ENCODE results near the gene FADS6.

Gene FADS6

GRCh38 chr17:74937064-74938051 is 43.9 kb upstream of the FADS6 start:
- H3K27ac ChIP-seq: no peak overlapping the region
- H3K9me3 ChIP-seq: no peaks in the 10 kb centered on the region
- peaks cover 99% of the 10 kb centered on the region for H3K27me3 ChIP-seq
- H3K4me1 ChIP-seq (ENCODE audit: control insufficient read depth in 1 of 2, insufficient read depth in 1 of 2, low read depth in 1 of 2, low read length in 1 of 2): no peaks in the 10 kb centered on the region
- no peaks in the 10 kb centered on the region for H3K36me3 ChIP-seq
- TF ChIP-seq CTCF (IDR thresholded peaks at IDR 0.05): no peak
- no peak overlapping the region for H3K4me3 ChIP-seq (ENCODE audit: low read depth in 1 of 2, low read length in 1 of 2)

DNA sequence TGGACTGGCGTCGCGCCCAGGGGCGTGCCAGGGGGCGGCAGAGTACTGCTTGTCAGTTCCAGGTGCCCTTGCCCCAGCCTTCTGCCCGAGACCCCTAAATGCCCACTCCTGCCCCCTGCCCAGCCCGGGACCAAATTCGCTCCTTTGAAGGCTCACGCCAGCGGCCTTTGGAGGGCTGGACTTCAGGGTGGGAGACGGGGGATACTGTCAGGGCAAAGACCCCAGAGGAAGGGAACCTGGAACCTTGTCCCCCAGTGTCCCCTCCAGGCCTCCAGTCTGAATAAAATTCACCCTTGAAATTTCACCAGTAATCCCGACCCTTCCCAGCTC is 43.0 kb upstream of the FADS6 start:
- peaks cover 99% of the 10 kb centered on the region for H3K27me3 ChIP-seq
- no peak for TF ChIP-seq CTCF (IDR thresholded peaks at IDR 0.05)
- no peak overlapping the region for H3K27ac ChIP-seq
- H3K36me3 ChIP-seq: no peaks in the 10 kb centered on the region
- no peak overlapping the region for H3K4me3 ChIP-seq (ENCODE audit: low read depth in 1 of 2, low read length in 1 of 2)
- H3K9me3 ChIP-seq: no peaks in the 10 kb centered on the region
- H3K4me1 ChIP-seq (ENCODE audit: control insufficient read depth in 1 of 2, insufficient read depth in 1 of 2, low read depth in 1 of 2, low read length in 1 of 2): no peaks in the 10 kb centered on the region

DNA sequence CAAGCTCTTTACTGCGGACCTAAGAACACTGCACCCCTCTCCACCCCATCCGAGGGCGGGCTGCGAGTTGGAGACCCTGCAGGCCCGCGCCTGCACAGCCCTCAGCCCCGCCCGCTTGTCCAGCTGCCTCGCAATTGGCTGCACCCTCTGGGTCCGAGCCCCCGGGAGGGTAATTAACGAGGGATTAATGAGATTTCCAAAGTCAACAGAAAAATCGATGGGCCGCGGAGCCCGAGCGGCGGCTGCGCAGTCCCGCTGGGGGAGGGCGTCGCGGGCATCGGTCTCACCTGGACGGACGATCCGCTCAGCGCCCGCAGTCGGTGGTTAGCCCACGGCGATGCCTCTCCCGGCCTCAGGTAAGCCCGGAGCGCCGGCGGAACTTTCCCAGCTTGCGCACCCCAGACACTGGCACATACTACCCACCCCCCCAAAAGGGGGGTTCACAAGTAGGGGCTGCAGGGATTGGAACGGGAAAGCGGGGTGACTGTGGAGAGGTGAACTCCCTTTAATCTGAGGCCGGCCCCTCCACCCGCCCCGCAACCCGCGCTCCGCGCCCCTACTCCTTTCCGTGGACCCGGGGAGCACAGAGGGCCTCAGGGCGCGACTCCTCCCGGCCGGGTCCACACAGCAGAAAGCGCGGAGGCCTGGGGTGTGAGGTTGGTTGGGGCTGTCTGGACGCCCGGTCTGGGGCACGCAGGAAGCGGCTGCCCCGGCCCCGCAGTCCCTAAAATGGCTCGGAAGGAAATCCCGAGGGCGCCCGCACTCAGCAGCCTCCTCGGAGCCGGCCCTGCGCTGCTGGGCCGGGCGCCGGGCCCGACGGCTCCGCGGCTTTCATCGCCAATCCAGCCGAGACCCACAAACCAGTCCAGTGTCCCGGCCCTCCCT is 42.4 kb upstream of the FADS6 start, which contains the start of gene OTOP3:
Gene OTOP3 (plus strand): TSS at position 314 of the 885 bp plus-strand sequence. CDS start 24 bp downstream, at position 338.
- Histone ChIP-seq H3K36me3 (no peaks in the 10 kb centered on the region), H3K27me3 (peaks cover 99% of the 10 kb centered on the region), H3K9me3 (no peaks in the 10 kb centered on the region), H3K27ac (no peak within 1 kb of the TSS), H3K4me1 (ENCODE audit: control insufficient read depth in 1 of 2, insufficient read depth in 1 of 2, low read depth in 1 of 2, low read length in 1 of 2) (no peaks in the 10 kb centered on the region), H3K4me3 (ENCODE audit: low read depth in 1 of 2, low read length in 1 of 2) (no peak within 1 kb of the TSS)
- TF ChIP-seq CTCF (IDR thresholded peaks at IDR 0.05): no peak

DNA sequence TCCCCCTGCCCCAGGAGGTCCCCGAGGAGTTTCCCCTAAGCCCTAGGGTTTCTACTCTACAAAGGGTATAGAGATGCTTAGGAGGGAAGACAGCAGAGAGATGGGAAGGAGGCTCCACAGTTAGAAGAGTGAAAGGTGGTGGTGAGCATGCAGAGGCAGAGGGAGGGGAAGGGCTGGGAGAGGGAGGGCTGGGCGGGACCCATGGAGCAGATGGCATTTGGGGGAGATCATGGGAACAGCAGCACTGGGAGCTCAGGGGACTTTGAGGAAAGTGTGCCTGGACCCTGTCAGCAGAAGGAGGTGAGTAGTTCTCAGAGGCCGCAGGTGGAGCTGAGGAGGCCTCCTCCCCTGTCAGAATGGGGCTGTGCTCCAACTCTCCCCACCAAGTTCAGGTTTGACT is 41.6 kb upstream of the FADS6 start:
- Histone ChIP-seq H3K36me3 (no peaks in the 10 kb centered on the region), H3K9me3 (no peaks in the 10 kb centered on the region), H3K27me3 (peaks cover 99% of the 10 kb centered on the region), H3K4me3 (ENCODE audit: low read depth in 1 of 2, low read length in 1 of 2) (no peak overlapping the region), H3K4me1 (ENCODE audit: control insufficient read depth in 1 of 2, insufficient read depth in 1 of 2, low read depth in 1 of 2, low read length in 1 of 2) (no peaks in the 10 kb centered on the region), H3K27ac (no peak overlapping the region)
- TF ChIP-seq CTCF (IDR thresholded peaks at IDR 0.05): no peak

DNA sequence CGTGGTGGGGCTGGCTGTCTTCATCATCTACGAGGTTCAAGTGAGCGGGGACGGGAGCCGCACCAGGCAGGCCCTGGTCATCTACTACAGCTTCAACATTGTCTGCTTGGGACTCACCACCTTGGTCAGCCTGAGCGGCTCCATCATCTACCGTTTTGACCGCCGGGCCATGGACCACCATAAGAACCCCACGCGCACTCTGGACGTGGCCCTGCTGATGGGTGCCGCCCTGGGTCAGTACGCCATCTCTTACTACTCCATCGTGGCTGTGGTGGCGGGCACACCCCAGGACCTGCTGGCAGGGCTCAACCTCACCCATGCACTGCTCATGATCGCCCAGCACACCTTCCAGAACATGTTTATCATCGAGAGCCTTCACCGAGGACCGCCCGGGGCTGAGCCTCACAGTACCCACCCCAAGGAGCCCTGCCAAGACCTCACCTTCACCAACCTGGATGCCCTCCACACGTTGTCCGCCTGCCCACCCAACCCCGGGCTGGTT is 37.2 kb upstream of the FADS6 start:
- H3K27ac ChIP-seq: no peak overlapping the region
- no peaks in the 10 kb centered on the region for H3K9me3 ChIP-seq
- H3K27me3 ChIP-seq: peaks cover 99% of the 10 kb centered on the region
- H3K4me3 ChIP-seq (ENCODE audit: low read depth in 1 of 2, low read length in 1 of 2): no peak overlapping the region
- no peak for TF ChIP-seq CTCF (IDR thresholded peaks at IDR 0.05)
- no peaks in the 10 kb centered on the region for H3K4me1 ChIP-seq (ENCODE audit: control insufficient read depth in 1 of 2, insufficient read depth in 1 of 2, low read depth in 1 of 2, low read length in 1 of 2)
- H3K36me3 ChIP-seq: no peaks in the 10 kb centered on the region

Measured in neutrophil (primary cell).